HG02588 (cell line): ENCODE measurements around the gene ARHGAP19.

ENCODE experiments used
- ATAC-seq: cut with Tn5 transposase; IDR thresholded peaks from one replicate; pipeline ENCODE4 v1.9.1; 2021; ENCODE audit warnings: mild to moderate bottlenecking, moderate library complexity; ENCODE audit not compliant: unreplicated experiment

ARHGAP19 gene

GRCh38 chr10:97229322-97230015 lies 63.0 kb downstream of the ARHGAP19 start:
- ATAC-seq, result no peak

DNA sequence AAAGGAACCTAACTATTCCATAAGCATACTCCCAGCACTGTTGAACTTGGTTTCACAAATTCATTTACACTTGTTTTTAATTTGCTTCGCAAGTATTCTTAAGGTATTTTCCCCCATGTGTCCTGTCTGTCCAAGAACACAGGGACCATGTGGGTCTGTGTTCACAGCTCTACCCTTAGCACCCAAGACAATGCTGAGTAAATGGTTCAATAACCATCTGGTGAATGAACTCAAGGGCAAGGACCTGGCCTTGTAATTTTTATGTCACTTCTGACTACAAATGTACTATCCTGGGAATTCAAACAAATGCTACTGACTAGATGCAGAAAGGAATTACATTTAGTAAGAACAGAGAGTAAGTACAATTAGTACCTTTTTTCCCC lies 63.7 kb downstream of the ARHGAP19 start:
- no peak for ATAC-seq

DNA sequence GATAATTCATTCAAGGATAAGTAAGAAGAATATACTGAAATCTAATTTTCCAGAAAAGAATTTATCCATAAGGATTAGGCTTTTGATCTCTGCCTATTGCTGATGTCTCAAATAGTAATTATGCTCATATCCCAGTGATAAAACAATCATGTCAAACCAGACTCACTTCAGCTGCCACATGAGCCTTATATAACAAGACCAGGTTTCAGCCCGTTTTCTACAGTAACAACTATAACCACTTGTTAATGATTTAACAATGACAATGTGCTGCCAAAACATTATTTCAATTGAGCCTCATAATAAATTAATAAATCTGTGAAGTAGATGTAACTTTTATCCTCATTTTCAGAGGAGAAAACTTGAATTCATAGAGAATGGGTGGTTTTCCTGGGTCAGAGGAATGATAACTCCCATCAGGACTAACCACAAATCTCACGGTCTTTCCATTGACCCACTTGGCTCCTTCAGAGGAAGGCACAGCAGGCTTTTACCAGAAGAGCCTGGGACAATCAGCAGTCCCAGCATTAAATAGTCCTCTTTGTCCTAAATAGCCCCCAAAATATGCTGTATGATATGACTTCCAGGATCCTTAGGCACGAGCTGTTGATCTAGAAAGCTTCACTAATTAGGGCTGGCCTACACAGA lies 64.2 kb downstream of the ARHGAP19 start:
- ATAC-seq, result no peak

GRCh38 chr10:97226398-97226797 lies 66.0 kb downstream of the ARHGAP19 start:
- ATAC-seq, result no peak

GRCh38 chr10:97224483-97225435 lies 67.7 kb downstream of the ARHGAP19 start:
- ATAC-seq, result no peak

- no peak for ATAC-seq
Measured at GRCh38 chr10:97222326-97222961, 70.0 kb downstream of the ARHGAP19 start.

DNA sequence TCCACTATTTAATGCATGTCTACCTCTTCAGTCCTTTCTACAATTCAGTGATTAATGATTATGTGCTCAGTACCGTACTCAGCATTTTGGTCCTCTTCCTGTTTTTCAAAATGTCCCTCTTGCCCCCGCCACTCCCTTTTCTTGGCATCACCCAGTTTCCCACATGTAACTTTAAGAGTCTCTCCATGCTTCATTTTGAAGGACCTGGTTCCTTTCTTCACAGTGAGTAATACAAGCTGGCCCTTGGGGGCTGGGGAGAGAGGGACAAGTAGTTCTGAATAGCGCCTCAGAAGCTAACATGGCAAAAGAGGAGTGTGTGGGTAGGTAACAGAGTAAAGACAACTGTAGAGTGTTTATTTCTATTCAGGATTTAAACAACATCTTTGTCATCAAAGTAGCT lies 72.1 kb downstream of the ARHGAP19 start:
- no peak for ATAC-seq

- no peak for ATAC-seq
Measured at GRCh38 chr10:97217299-97217698, 75.1 kb downstream of the ARHGAP19 start.

DNA sequence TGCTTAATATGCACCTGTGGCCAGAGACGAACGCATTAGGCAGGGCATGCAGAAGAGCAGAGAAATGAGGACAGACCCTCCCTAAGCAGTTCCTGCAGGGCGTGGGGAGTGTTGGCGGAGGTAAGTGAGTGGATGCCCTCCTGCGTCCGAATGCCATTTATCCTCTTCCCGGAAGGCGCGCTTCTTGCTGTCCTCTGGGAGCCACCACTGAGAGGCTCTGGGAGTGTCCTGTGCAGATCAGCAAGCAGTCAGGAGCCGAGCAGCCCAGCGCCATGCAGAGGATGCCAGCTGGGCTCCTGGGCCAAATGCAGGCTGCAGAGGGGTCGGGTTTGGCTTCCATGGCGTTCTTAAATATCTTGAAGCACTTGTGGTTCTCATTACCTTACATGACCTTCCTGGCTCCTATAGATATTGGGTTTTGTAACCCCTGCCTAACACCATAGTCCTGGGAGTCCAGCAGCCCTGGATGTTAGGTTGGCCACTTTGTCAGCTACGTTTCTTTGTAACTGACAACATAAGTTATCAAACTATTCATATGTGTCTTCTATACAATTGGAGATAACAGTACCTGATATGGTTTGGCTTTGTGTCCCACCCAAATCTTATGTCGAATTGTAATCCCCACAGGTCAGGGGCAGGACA lies 76.7 kb downstream of the ARHGAP19 start:
- ATAC-seq, result no peak

DNA sequence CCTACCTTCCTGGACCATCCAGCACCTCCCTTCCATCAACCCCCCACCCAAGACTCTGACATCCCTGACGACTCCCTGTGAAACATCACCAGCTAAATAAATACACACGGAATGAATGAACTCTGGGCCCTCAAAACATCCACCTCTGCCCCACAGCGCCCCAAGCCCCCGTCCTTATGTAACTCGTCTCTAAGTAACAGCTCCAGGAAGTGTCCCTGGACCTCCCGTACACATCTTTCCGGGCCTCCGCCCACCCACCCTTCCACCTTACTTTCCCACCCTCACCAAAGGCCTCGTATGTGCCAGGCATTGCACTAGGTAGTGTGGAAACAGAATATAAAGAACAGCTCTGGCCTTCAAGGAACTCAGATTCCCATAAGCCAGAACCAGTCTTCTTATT lies 79.0 kb downstream of the ARHGAP19 start:
- no peak for ATAC-seq

- ATAC-seq, result no peak
Measured at GRCh38 chr10:97211229-97211628, 81.2 kb downstream of the ARHGAP19 start.

DNA sequence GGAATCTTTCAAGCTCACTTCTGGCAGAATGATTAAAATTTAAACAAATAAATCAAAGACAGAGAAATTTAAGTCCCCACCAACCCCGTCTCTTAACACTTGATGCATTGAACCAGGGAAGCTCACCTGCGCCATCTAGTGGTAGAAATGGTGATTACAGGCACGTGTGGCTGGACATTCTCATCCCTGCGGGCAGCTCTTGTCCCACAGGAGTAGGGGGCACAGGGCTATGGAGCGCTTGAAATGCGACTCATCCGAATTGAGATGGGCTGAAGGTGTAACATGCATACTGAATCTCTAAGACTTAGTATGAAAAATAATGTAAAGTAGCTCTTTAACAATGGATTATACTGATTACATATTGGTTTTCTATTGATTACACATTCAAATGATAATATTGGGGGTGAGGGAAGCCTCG lies 81.9 kb downstream of the ARHGAP19 start:
- no peak for ATAC-seq

DNA sequence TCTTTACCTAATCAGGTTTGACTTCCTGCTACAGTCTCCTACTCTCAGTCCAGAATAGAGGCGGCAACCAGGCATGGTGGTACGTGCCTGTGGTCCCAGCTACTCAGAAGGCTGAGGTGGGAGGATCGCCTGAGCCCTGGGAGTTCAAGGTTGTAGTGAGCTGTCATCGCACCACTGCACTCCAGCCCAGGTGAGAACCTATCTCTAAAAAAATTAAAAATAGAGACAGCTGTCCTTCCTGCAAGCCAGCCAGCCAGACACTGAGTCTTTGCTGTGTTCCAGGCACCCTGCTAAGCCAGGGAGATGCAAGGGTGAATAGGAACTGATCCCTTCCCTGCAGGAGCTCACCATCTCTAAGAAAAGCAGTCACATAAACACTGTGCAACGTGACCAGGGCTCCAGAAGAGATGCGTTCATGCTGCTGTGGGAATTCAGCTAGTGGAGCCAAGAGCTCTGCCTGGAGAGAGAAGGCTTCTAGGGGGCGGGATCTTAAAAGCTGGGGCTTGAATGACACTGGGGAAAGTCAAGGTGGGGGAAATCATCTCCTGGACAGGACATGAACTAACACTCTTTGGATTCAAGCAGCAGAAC lies 84.6 kb downstream of the ARHGAP19 start:
- no peak for ATAC-seq

DNA sequence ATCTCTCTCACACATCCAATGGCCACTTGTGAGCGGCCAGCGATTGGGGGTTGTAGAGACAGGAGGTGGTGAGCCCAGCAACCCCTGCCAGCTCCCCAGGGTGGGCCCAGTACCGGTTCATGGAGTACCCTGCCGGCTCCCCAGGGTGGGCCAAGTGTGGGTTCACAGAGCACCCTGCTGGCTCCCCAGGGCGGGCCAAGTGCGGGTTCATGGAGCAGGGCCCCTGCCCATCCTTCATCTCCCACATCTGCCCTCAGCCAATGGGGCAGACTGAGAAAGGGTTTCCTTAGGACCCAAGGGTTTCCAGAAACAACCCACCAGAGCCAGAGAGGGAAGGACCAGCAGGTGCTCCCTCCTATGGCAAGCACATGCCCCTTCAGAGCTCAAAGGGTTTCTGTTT lies 85.3 kb downstream of the ARHGAP19 start:
- ATAC-seq, result no peak

DNA sequence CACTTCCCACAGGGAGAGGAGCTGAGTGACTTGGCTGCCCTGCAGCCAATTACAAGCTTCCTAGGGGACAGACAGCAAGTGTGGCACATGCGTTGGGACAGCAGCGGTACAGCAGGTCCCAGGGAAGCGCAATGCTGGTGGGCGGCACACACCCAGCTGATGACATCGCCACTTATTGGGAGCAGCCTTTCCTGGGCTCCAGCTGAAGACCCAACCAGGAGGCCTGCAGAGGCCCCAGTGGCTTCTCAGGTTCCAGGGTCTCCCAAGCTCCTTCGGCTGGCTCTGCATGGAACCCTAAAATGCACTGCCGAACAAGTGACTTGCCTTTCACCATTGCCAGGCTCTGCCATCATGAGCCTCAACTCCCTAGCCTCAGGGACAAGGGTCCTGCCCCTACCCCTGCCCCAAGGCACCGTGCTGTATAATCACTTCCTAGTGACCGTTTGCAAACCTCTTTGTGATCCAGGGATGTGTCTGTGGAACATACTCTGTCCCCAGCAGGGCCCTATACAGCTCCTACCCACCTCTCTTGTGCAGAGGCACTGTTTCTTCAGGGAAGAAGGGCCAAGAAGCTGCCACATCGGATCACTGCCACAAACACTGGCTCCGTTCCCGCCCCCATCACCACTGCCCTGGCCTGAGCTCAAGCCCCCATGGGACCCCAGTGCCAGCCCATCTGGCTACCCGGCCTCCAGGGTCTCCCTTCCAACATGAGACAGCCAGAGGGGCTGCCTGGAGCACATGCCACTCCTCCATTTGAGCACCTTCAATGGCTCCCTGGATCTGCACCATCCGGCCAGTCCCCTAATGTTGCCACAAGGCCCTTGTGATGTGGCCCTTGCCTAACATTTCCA lies 87.4 kb downstream of the ARHGAP19 start:
- ATAC-seq, result no peak

GRCh38 chr10:97203220-97203619 lies 89.2 kb downstream of the ARHGAP19 start:
- ATAC-seq, result no peak

DNA sequence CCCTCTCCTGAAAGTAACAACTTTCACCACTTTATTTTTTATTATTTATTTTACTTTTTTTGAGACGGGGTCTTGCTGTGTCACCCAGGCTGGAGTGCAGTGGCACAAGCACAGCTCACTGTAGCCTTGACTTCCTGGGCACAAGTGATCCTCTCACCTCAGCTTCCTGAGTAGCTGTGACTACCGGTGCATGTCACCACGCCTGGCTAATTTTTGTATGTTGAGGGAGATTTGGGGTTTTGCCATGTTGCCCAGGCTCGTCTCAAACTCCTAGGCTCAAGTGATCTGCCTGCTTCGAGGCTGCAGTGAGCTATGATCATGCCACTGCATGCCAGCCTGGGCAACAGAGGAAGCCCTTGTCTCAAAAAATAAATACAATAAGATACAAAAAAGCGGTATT lies 91.8 kb downstream of the ARHGAP19 start:
- ATAC-seq, result no peak

- ATAC-seq, result no peak
Measured at GRCh38 chr10:97199152-97199551, 93.3 kb downstream of the ARHGAP19 start.

- no peak for ATAC-seq
Measured at GRCh38 chr10:97197030-97197500, 95.4 kb downstream of the ARHGAP19 start.
